GM18909 (cell line): ENCODE results near the gene S100A11.

ENCODE experiments used
- ATAC-seq: cut with Tn5 transposase; IDR thresholded peaks from one replicate; pipeline ENCODE4 v1.9.1; 2021; ENCODE audit warnings: mild to moderate bottlenecking; ENCODE audit not compliant: unreplicated experiment, poor library complexity

The S100A11 gene

GRCh38 chr1:152005360-152005912, 31.4 kb downstream of the S100A11 start:
- no peak for ATAC-seq

GRCh38 chr1:152003846-152004442, 32.9 kb downstream of the S100A11 start:
- ATAC-seq, result no peak

GRCh38 chr1:152002960-152003359, 33.8 kb downstream of the S100A11 start:
- ATAC-seq, result no peak

- ATAC-seq, result no peak
Observed at GRCh38 chr1:152001631-152002584, 34.9 kb downstream of the S100A11 start.

- no peak for ATAC-seq
Observed at GRCh38 chr1:152000964-152001630, 35.7 kb downstream of the S100A11 start.

GRCh38 chr1:151998611-151999362, 38.0 kb downstream of the S100A11 start:
- ATAC-seq, result no peak

- no peak for ATAC-seq
Observed at GRCh38 chr1:151997284-151997570, 39.6 kb downstream of the S100A11 start.

- no peak for ATAC-seq
Observed at GRCh38 chr1:151995774-151996173, 41.0 kb downstream of the S100A11 start.

- ATAC-seq, result no peak
Observed at GRCh38 chr1:151994956-151995355, 41.8 kb downstream of the S100A11 start.

GRCh38 chr1:151993734-151994496, 42.9 kb downstream of the S100A11 start, which contains the start of gene S100A10:
Gene S100A10 (minus strand): TSS chr1:151993859. CDS start chr1:151986230, 7,629 bp downstream.
- no peak for ATAC-seq

- ATAC-seq, result no peak
Observed at GRCh38 chr1:151993084-151993733, 43.6 kb downstream of the S100A11 start.

- ATAC-seq, result no peak
Observed at GRCh38 chr1:151992303-151993083, 44.3 kb downstream of the S100A11 start.

- ATAC-seq, result no peak
Observed at GRCh38 chr1:151991663-151992302, 45.0 kb downstream of the S100A11 start.

- ATAC-seq, result no peak
Observed at GRCh38 chr1:151990856-151991198, 46.0 kb downstream of the S100A11 start.

GRCh38 chr1:151990058-151990855, 46.5 kb downstream of the S100A11 start:
- ATAC-seq, result no peak

- ATAC-seq, result no peak
Observed at GRCh38 chr1:151989211-151989862, 47.5 kb downstream of the S100A11 start.
